ENCODE measurements around the gene ACTL8. TPM values are rescaled to one million over a fixed set of nuclear protein-coding genes. Genes with fewer than 3 reads are reported as not detected.

ACTL8 gene
- polyA plus RNA-seq, 1 donor (not counting 4 experiments of a cell fraction or from before 2014, with no cell fraction given): not detected

GRCh38 chr1:17822741-17823426, 67.8 kb downstream of the ACTL8 start:
- Histone ChIP-seq H3K27me3 (ENCODE audit: control insufficient read depth, extremely low read depth, insufficient read depth, low read length) (peaks cover 14% of the 10 kb centered on the region), H3K36me3 (ENCODE audit: control insufficient read depth in 2 of 2, extremely low read depth in 1 of 2, insufficient read depth in 2 of 2, low read length in 2 of 2) (no peaks in the 10 kb centered on the region), H3K9me3 (ENCODE audit: control insufficient read depth, low read depth, low read length) (no peaks in the 10 kb centered on the region), H3K9me1 (ENCODE audit: control insufficient read depth, extremely low read depth, insufficient read depth, low read length) (no peaks in the 10 kb centered on the region), H4K20me1 (ENCODE audit: control insufficient read depth, extremely low read depth, insufficient read depth, low read length) (no peaks in the 10 kb centered on the region), H3K27ac (ENCODE audit: control insufficient read depth, insufficient read depth, low read length) (no peak overlapping the region), H2AFZ (ENCODE audit: control insufficient read depth, low read length) (no peak overlapping the region), H3K9ac (ENCODE audit: control insufficient read depth, extremely low read depth, insufficient read depth, low read length) (no peak overlapping the region), H3K4me1 (ENCODE audit: control insufficient read depth, extremely low read depth, insufficient read depth, low read length) (no peaks in the 10 kb centered on the region), H3K79me2 (ENCODE audit: control insufficient read depth, insufficient read depth, low read length) (no peaks in the 10 kb centered on the region), H3K4me3 (ENCODE audit: control insufficient read depth in 2 of 3, extremely low read depth in 1 of 3, insufficient read depth in 2 of 3, low read depth in 1 of 3, low read length in 3 of 3) (no peak overlapping the region), H3K4me2 (ENCODE audit: control insufficient read depth, extremely low read depth, insufficient read depth, low read depth, low read length) (no peak overlapping the region)
- no peak for FAIRE-seq
- DNase-seq (ENCODE audit: low read depth, low spot score): no peak
- TF ChIP-seq EZH2 (IDR thresholded peaks at IDR 0.05; ENCODE audit: low read length): no peak
- TF ChIP-seq CTCF (optimal IDR thresholded peaks at IDR 0.05 in 1 of 3, IDR thresholded peaks at IDR 0.05 in 1 of 3, conservative IDR thresholded peaks at IDR 0.05 in 1 of 3; ENCODE audit: extremely low read depth in 1 of 3, insufficient read depth in 2 of 3, low read length in 3 of 3): no peak
- dilution Hi-C loops (cut with MboI; ENCODE audit: extremely low pct_ligation_motif_present, low sequenced_read_pairs): no loop called here

- Histone ChIP-seq H3K9ac (ENCODE audit: control insufficient read depth, extremely low read depth, insufficient read depth, low read length) (no peak overlapping the region), H3K9me3 (ENCODE audit: control insufficient read depth, low read depth, low read length) (no peaks in the 10 kb centered on the region), H3K4me3 (ENCODE audit: control insufficient read depth in 2 of 3, extremely low read depth in 1 of 3, insufficient read depth in 2 of 3, low read depth in 1 of 3, low read length in 3 of 3) (no peak overlapping the region), H3K36me3 (ENCODE audit: control insufficient read depth in 2 of 2, extremely low read depth in 1 of 2, insufficient read depth in 2 of 2, low read length in 2 of 2) (no peaks in the 10 kb centered on the region), H3K27ac (ENCODE audit: control insufficient read depth, insufficient read depth, low read length) (no peak overlapping the region), H3K79me2 (ENCODE audit: control insufficient read depth, insufficient read depth, low read length) (no peaks in the 10 kb centered on the region), H4K20me1 (ENCODE audit: control insufficient read depth, extremely low read depth, insufficient read depth, low read length) (no peaks in the 10 kb centered on the region), H3K27me3 (ENCODE audit: control insufficient read depth, extremely low read depth, insufficient read depth, low read length) (no peaks in the 10 kb centered on the region), H2AFZ (ENCODE audit: control insufficient read depth, low read length) (no peak overlapping the region), H3K4me1 (ENCODE audit: control insufficient read depth, extremely low read depth, insufficient read depth, low read length) (no peaks in the 10 kb centered on the region), H3K4me2 (ENCODE audit: control insufficient read depth, extremely low read depth, insufficient read depth, low read depth, low read length) (no peak overlapping the region), H3K9me1 (ENCODE audit: control insufficient read depth, extremely low read depth, insufficient read depth, low read length) (no peaks in the 10 kb centered on the region)
- dilution Hi-C loops (cut with MboI; ENCODE audit: extremely low pct_ligation_motif_present, low sequenced_read_pairs): no loop called here
- DNase-seq (ENCODE audit: low read depth, low spot score) (no peak), FAIRE-seq (no peak)
- TF ChIP-seq CTCF (optimal IDR thresholded peaks at IDR 0.05 in 1 of 3, IDR thresholded peaks at IDR 0.05 in 1 of 3, conservative IDR thresholded peaks at IDR 0.05 in 1 of 3; ENCODE audit: extremely low read depth in 1 of 3, insufficient read depth in 2 of 3, low read length in 3 of 3) (no peak), EZH2 (IDR thresholded peaks at IDR 0.05; ENCODE audit: low read length) (no peak)
Observed at GRCh38 chr1:17825273-17826164, 70.4 kb downstream of the ACTL8 start.

Measured in keratinocyte (primary cell).